SHP77 (cell line): ENCODE measurements around the gene KCND1.

Experiments used
- DNase-seq, 2 experiments: peaks; one replicate each; lab custom pipeline; 2025; lab: John Stamatoyannopoulos, UW

KCND1 gene

DNA sequence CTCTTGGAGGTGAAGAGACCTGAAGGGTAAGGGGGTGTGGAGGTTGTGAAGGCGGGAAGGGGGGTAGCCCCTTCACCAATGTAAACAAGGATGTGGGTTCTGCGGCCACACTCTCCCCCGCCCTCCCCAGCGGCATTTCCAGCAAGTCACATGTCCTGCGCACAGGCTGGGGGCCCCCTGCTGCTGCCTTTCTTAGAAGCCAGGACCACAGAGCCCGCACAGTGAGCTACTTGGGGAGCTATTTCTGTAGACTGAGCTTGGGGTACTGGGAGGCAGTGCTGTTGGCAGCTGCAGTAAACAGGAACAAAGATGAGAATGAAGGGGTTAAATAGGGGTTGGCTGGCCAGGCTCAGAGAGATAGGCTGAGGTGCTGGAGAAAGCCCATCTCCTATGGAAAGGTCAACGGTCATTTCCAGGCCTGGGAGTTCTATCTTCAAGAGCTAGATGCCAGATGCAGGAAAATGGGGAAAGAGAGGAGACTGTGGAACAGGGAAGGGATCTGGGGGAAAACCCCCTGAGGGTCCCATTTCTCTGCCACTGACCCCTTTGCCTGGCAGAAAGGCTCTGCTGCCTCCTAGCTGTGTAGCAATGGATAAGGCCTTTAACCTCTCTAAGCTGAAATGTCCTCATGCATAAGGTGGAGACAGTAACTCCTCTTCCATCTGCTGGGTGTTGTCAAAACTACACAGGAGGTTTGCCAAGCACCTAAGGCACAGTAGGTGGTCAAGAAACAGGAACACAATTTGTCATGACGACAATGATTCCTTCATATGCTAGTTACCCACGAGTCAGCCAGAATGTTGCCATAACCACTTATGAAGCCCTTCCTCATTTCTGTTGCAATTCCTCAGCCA is 34.4 kb downstream of the KCND1 start:
- no peak for DNase-seq

DNA sequence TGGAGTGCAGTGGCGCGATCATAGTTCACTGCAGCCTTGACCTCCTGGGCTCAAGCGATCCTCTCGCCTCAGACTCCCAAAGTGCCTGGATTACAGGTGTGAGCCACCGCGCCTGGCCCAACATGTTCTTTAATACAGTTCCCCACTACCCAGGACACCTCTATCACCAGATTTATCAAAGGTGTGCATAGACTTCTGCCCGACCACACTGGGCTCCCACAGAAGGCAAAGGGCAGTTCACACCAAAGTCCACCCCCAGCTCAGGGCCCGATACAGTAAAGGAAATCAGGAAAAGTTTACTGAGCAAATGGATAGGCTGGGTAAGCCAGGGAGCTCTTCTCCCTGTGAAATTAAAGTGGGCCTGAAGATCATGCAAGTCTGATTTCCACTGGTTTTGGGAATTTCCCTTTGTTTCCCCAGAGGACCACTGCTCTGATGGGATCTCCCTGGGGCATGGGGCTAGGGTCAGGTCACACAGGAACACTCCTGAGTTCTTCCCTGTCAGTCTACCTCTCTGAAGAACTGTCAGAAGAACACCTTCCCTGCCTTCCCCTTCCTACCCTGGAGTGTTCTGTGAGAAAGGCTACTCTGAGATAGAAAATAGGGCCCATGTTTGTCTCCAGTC is 35.1 kb downstream of the KCND1 start:
- DNase-seq, result no peak

DNA sequence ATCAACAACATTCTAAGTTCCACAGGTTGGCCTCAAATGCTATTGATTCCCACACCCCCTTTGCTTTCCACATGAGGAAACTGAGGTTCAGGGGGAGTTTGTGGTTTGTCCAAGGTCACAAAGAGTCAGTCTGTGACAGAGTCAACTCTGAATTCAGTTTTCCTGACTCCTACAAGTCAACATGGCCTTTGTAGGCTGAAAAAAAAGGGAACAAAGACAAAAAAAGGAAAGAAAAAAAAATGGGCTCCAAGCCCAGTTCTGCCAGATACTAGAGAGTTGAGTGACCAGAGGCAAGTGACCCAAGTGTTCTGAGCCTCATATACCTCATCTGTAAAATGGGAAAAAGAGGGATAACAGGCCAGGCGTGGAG is 36.4 kb downstream of the KCND1 start:
- no peak for DNase-seq

DNA sequence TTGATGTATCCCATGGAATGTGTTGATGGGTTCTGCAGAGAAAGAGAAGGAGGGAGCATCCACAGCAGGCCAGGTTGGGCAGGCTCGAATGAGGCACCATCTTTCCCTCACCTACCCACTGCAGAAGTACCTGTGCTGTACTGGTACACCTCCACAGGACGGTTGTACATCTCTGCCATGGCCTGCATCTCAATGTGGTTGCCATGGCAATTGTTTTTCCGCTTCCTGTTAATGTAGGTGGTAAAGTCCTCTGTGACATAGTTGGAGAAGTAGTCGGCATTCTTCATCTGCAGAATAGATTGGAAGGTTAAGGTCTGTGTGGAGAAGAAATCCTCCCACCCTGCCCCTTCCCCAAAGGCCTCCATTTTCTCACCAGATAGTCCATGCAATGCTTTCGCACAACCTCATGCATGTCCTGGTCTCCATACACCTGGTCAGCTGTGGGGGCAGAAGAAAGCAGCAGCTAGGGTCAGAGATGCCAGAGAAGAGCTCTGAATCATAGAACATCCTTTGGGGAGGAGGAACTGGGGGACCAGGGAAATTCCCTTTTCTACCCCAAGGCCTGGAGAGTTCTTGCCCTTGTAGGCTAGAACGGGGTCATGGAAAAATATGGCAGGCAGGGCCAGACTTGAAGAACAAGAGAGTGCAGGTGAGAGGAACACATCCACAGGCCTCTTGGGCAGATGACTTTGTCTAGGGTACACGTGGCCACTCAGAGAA is 36.9 kb downstream of the KCND1 start:
- DNase-seq, result no peak

DNA sequence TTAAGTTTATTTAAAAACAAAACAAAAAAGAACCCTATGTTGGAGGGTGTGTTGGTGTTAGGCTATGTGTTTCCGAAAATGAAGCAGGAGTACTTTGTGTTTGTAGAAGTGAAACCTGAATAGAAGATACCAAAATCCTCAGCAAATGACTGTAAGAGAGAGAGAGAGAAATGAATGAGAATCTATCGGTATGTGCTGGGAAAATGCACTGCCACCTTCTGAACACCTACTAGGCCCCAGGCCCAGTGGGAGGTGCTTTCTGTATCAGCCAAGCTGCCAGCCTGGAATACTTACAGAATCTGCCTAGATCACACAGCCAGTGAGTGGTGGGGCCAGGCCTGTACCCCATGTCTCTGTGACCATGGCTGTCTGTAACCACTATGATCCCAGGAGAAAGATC is 37.9 kb downstream of the KCND1 start:
- DNase-seq, result no peak

DNA sequence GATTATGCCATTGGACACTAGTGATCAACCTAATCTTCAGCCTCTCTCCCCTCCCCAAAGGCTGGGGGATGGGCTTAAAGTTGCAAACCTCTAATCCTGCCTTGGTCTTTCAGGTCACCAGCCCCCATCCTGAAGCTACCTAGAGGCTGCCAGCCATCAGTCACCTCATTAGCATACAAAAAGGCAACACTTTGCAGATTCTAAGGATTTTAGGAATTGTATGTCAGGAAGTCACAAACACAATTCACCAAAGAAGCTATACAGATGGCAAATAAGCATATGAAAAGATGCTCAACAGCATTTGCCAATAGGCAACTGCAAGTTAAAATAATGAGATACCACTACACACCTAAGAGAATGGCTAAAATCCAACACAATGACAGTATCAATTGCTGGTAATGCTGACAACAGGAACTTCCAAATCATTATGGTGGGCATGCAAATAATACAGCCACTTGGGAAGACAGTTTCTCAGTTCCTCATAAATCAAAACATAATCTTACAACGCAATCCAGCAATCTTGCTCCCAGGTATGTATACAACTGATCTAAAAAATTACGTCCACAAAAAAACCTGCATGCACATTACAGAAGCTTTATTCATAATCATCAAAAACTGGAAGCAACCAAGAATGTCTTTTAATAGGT is 43.8 kb downstream of the KCND1 start:
- no peak for DNase-seq

DNA sequence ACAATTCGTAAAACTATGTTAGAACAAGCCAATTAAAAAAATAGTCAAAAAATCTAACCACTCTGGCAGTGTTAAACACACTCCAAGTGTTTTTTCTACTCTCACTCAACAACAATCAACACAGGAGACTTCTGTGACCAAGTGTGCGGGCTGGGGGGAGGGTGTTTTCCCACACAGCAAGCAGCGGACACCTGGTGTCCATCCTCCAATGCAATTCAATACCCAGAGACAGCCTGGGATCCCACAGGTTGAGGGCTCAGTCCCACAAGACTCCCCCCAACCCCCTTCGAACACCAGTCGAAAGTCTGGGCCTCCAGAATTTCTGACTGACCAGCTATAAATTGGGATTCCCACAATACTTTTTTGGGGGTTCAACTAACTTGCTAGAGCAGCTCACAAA is 44.5 kb downstream of the KCND1 start:
- no peak for DNase-seq

DNA sequence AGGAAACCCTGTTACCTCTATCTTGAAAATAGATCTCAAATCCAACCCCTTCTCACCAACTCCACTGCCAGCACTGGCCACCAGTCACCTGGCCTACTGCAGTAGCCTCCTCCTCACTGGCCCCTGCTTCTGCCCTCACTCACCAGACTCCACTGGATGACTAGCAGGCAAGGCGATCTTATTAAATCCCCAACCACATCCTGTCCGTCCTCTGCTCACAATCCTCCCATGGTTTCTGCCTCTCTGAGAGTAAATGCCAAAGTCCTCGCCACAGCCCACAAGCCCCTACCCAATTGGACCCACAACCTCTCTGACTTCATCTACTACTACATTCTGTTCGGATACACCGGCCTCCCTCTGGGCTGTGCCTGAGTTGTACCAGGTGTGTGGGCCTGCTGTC is 47.4 kb downstream of the KCND1 start:
- DNase-seq, result no peak

DNA sequence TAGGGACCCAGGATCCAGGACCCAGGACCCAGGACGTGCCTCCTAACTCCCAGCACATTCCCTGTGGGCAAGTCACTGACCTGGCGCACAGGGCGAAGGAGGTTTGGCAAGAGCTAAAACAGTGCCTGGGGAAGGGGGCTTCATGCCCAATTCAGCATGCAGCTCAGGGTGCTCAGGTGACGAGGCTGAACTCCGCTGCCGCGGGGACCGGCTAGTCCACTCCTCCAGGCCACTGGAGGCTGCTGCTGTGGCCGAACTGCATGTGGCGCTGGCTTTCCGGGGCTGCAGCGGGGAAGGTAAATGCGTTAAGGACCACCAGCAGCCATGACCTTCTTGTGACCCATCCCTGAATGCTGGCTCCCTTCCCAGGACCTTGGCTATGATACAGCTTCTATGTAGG is 47.9 kb downstream of the KCND1 start:
- no peak for DNase-seq

DNA sequence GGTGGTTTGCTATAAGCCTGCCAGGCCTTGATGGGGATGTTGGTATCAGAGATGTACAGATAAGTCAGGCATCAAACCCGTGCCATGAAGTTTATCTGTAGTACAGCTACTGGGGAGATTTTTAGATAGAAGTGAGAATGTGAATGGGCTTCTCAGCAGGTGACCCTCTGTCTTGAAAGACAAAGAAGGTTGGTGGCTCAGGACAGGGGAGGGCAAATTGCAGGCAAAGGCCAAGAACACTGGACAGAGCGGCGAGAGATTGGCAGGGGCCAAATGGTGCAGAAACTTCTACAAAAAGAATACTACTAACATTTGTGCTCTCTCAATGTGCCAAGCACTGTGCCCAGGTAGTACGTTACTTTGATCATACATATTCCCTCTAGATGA is 50.9 kb downstream of the KCND1 start:
- DNase-seq, result no peak

DNA sequence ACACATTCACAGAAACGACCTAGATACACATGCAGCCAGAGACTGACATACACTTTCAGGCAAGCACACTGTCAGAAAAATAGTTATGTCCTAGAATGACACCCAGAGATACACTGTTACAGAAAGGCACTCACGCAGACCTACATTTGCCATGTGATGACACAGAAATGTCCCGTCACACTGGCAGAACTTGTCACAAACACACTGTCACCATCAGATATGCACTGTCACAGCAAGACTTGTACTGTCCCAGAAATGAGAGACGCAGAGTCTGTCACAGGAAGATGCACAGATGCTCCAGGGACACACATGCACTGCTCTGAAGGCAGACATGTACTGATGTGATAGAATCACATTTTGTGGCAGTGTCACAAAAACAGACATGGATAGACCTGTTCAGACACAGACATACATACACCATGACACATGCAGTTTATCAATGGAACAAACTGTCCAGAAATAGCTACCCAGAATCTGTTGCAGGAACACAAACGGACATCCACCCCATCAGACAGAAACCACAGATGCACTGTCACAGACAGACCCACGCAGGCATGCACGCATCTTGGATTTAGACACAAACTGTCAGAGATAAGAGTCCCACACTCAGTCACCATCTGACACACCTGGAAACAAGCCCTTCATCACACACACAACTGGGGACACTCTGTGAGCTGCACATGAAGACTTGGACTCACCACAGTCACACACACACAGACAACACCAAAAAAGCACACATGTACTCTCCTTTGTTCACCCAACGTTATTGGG is 51.5 kb downstream of the KCND1 start:
- no peak for DNase-seq

DNA sequence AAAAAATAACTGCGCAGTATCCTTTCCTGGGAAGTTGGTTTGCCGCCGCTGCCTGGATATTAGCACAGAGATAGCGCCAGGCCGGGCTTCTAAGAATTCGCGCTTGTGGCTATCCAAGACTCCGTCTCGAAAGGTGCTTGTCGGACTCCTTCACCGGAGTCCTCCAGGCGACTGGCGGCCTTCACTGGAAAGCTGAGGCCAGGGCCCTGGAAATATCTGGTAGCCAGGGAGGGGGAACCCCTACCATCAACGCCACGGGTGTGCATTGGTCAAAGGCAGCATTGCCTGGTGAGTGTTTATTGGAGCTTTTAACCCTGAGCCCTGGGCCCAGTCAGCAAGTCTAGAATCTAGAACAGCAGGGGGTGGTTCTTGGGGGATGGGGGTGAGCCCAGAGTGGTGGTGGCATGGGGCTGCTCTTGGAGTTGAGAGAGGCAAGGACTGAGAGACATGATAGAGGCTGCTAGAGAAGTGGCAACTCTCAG is 52.2 kb downstream of the KCND1 start:
- no peak for DNase-seq

DNA sequence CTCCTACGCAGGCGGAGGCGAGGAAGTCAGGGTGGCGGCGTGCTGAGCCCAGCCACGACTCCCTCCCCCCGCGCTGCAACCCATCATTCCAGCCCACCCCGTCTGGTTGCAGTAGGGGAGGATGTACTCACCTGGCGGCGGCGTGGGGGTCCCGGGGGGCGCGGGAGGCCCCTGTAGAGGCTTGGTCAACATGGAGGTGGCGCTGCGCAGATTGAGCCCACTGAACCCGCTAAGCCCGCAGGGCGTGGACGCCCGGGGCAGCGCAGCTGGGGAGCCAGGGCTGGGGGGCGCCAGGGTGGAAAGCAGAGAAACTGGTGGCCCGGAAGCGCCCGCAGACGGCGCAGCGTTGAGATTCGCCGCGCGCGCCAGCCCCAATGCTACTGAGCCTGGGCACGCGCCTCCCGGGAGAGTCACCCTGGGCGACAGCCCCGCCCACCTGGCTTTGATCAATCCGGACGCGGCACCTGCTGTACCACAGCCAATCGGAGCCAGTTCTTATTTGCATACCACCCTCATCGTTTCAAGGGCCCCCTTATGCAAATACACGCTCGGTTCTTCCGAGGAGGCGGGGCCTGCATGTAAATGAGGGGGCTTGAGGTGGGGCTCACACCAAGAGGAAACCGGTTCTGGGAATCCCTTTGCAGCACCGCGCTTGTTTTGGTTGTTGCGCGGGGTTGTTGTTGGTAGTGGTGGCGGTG is 52.9 kb downstream of the KCND1 start, which contains the start of gene PIM2:
Gene PIM2, minus strand, starts transcription at position 382 of the 698 bp plus-strand sequence. Its CDS starts 190 bp downstream, at position 192.
- DNase-seq, result peak; percentile 86 to 90

DNA sequence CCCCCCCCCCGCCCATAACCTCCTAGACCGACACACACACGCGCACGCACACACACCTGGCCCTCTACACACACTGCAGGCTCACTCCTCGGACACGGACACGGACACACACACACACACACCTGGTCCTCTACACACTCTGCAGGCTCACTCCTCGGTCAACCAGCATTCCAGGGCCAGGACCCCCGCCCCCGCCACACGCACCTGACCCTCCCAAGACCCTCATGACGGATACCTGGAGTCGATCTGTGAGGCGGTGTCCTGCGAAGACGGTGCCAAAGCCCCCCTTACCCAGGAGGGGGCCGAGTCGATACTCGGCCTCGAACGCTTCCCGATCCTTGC is 53.4 kb downstream of the KCND1 start:
- DNase-seq, result no peak

DNA sequence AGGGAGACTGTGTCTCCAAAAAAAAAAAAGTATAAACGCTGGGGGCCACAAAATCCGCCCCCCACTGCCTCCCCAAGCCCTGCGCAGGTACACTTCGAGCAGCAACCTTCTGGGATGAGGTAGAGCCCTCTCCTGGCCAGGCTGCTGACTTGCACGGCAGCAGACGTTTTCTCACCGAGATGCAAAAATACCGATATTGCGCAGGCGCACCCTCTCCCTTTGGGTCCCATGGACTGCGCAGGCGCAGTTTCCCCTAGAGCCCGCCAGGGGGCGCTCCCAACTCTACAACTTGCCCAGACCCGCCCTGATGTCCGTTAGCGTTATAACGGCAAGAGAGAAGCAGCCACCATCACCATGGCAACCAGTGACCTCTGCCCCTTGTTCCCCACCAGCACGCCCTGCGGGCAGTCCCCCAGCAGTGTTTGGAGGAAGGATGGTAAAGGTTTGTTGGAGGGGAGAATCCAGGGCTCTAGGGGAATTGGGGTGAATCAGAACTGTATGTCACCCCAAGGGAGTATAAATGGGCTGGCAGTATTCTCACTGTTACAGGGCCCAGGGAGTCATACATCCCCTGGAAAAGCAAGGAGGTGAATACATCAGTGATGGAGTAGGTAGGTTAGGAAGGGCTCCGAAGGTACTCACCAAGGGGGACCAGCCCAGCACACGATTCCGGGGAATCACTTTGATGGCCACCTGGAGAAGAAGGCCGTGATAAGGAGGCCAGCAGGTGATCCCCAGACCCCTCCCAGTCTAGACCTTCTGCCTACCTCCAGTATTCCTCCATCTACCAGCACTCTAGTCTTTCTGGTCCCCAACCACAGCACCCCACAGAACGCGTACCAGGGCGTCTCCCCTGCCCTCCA is 54.3 kb downstream of the KCND1 start:
- peak; percentile 76 for DNase-seq

DNA sequence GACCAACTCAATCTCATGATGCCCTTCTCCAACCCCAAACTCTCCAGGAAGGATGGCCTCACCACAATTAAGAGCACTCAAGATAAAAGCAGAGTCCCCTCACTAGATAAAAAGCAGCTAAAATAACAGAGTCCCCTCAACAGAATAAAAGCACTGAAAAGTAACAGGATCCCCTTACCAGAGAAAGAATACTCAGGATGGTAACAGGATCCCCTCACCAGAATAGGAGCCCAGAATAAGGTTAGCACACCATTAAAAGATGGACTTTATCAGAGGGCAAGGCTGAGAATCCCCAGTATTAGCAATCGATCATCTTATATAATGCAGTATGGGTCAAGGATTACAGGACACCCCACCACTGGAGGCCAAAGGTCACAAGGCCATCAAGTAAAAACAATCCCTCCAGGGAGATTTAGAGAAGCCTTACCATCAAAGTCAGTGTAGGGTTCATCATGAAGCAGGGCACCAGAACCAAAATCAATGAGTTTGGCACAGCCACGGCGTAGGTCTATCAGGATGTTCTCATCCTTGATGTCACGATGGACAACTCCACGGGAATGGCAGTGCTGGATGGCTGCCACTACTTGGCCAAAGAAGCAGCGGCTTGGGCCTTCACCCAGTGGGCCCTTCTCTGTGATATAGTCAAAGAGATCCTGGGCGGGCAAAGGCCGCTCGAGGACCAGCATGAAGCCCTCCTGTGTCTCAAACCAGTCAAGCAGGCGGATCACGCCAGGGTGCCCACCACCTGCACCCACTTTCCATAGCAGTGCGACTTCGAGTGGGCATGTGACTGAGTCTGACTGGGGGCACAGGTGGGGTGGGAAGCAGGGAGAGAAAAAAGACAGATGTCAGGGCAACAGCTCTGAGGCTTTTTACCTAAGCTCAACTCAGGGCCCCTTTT is 56.8 kb downstream of the KCND1 start:
- DNase-seq, result no peak

DNA sequence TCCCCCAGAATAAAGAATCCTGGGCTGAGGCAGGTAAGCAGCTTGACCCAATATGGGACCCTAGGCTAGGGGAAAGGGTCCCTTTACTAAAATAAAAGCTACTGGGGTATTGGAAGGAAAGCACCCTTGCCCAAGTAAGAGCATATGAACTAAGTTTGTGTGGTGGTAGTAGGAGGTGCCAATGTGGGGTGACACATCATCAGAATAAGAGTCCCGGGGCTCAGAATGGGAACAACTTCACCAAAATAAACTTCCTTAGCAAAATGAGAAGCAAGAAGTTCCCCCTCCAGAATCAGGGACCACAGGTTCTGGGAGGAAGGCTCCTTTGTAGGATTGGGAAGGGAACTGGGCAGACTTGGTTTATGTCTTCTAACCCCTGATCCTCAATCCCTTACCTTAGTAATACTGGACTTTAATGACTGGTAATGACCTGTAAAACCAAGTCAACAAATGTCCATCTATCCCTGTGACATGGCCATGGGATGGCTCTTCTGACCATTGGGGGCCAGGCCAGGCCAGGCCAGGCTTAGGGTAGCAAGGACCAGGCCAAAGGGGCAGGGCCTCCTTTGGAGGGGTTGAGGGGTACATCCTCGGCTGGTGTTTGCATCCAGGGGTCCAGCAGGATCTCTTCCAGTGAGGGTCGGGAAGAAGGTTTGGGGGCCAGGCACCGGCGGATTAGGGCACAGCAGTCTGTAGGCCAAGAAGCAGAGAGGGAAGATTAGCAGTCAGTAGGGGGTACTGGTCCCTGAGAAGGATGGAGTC is 57.9 kb downstream of the KCND1 start:
- no peak for DNase-seq
